AG08395 (cell line): ENCODE measurements around the gene CYS1.
"Not testable (repeated sequence)": the region's sequence is repeated elsewhere in the genome, so short reads cannot be mapped to it uniquely, and the experiment has no call there.

Experiments used
- DNase-seq: peaks from one replicate; pipeline ENCODE4 v3.0.0; 2012; ENCODE audit warnings: mixed read lengths, low spot score

The CYS1 gene

GRCh38 chr2:10012366-10012962, 67.7 kb downstream of the CYS1 start:
- DNase-seq: not testable (repeated sequence)

- DNase-seq: not testable (repeated sequence)
These were observed 68.4 kb downstream of the CYS1 start for GRCh38 chr2:10011606-10012325.

- not testable (repeated sequence) for DNase-seq
These were observed 69.2 kb downstream of the CYS1 start for GRCh38 chr2:10010861-10011605.

- peak; percentile 78 for DNase-seq
These were observed 70.1 kb downstream of the CYS1 start for GRCh38 chr2:10009811-10010781.

- no peak for DNase-seq
These were observed 70.9 kb downstream of the CYS1 start for GRCh38 chr2:10009271-10009810.

- no peak for DNase-seq
These were observed 71.4 kb downstream of the CYS1 start for GRCh38 chr2:10008809-10009176.

- DNase-seq: no peak
These were observed 72.0 kb downstream of the CYS1 start for GRCh38 chr2:10007921-10008808.

- DNase-seq: peak; percentile 38
These were observed 72.8 kb downstream of the CYS1 start for GRCh38 chr2:10007435-10007834.
